ENCODE results near the gene CLDN5.
A peak's percentile ranks its signal among the peaks of the same experiment; 100 is the strongest.

The CLDN5 gene

GRCh38 chr22:19522881-19523239, 1.4 kb downstream of the CLDN5 start:
- Mint-ChIP-seq H3K4me3 (peak overlapping the region; percentile 65), H3K27me3 (ENCODE audit: low read depth, poor library complexity) (peaks cover 68% of the 10 kb centered on the region), H3K36me3 (ENCODE audit: low read depth) (peaks cover 8% of the 10 kb centered on the region), H3K27ac (no peak overlapping the region), H3K4me1 (peaks cover 22% of the 10 kb centered on the region), H3K9me3 (no peaks in the 10 kb centered on the region)
- no peak for DNase-seq
- TF ChIP-seq, protein P1, sequence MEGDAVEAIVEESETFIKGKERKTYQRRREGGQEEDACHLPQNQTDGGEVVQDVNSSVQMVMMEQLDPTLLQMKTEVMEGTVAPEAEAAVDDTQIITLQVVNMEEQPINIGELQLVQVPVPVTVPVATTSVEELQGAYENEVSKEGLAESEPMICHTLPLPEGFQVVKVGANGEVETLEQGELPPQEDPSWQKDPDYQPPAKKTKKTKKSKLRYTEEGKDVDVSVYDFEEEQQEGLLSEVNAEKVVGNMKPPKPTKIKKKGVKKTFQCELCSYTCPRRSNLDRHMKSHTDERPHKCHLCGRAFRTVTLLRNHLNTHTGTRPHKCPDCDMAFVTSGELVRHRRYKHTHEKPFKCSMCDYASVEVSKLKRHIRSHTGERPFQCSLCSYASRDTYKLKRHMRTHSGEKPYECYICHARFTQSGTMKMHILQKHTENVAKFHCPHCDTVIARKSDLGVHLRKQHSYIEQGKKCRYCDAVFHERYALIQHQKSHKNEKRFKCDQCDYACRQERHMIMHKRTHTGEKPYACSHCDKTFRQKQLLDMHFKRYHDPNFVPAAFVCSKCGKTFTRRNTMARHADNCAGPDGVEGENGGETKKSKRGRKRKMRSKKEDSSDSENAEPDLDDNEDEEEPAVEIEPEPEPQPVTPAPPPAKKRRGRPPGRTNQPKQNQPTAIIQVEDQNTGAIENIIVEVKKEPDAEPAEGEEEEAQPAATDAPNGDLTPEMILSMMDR (IDR thresholded peaks at IDR 0.05): no peak

DNA sequence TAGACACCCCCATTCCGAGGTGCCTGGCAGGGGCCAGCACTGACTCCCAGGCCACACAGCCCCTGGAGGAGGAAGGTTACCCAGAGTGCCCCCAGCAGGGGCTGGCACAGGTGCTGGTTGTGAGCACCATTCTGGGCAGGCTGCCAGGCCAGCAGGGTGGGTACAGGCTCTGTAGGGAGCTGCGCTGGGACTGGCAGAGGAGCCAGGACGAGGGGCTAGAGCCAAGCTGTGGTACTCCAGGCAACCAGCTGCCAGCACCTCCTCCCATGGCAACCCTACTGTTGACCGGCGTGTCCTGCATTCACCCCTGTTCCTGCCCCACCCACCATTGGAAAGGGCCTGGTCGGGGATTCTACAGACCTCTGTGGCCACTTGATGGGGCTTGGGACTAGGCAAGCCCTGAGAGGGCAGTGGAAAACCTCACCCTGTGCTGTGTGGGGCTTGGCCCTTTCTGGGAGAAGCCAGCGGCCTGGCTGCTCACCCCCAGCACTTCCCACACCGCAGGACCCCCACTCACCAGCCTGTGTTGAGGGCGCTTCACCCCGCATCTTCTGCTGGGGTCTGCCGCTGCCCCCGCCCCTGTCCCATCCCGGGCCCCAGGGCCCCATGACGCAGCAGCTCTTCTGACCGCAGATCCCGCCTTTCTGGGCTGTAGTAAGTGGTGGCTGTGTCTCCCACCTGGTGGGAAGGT, 1.9 kb downstream of the CLDN5 start:
- H3K36me3 Mint-ChIP-seq (ENCODE audit: low read depth): peaks cover 8% of the 10 kb centered on the region
- H3K27ac Mint-ChIP-seq: no peak overlapping the region
- TF ChIP-seq, protein P1 (IDR thresholded peaks at IDR 0.05): no peak
- peak overlapping the region; percentile 65 for H3K4me3 Mint-ChIP-seq
- no peak for DNase-seq
- peaks cover 65% of the 10 kb centered on the region for H3K27me3 Mint-ChIP-seq (ENCODE audit: low read depth, poor library complexity)
- no peaks in the 10 kb centered on the region for H3K9me3 Mint-ChIP-seq
- H3K4me1 Mint-ChIP-seq: peaks cover 21% of the 10 kb centered on the region

DNA sequence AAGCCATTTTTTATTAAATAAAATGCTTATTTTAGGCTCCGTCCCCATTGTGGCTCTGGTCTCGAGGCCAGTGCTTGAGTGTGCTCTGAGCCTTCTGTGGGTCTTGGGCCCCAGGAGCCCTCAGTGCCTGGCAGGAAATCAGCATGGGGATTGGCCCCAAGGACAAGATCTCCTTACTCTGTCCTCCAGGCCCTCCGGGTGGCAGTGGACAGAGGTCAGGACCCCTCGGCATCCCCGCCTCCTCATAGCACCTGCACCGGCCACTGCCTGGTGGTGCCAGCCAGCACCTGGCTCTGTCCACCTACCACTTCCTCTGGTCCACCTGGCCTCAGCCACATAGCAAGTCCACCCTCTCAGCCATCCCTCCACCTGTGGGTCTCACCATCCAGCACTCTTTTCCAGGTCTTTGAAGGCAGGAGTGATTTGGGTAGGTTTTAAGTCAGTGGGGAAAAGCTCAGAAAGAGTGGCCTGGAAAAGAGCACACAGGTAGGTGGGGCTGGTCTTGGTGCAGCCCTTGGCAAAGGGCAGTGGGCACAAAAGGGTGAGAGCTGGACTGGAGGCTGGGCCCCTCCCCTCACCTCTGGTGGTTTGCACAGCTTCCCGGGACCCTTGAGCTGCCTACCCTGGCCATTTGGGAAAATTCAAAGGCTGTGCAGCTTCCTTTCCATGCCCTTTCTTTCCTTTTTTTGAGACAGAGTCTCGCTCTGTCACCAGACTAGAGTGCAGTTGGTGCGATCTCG, 3.5 kb downstream of the CLDN5 start:
- TF ChIP-seq, protein P1 (IDR thresholded peaks at IDR 0.05): no peak
- H3K9me3 Mint-ChIP-seq: no peaks in the 10 kb centered on the region
- H3K4me1 Mint-ChIP-seq: peaks cover 18% of the 10 kb centered on the region
- no peak overlapping the region for H3K4me3 Mint-ChIP-seq
- no peak overlapping the region for H3K27ac Mint-ChIP-seq
- DNase-seq: no peak
- H3K36me3 Mint-ChIP-seq (ENCODE audit: low read depth): peaks cover 9% of the 10 kb centered on the region
- peaks cover 51% of the 10 kb centered on the region for H3K27me3 Mint-ChIP-seq (ENCODE audit: low read depth, poor library complexity)

GRCh38 chr22:19520007-19520406, 4.2 kb downstream of the CLDN5 start:
- Mint-ChIP-seq H3K4me3 (no peak overlapping the region), H3K36me3 (ENCODE audit: low read depth) (peaks cover 13% of the 10 kb centered on the region), H3K9me3 (no peaks in the 10 kb centered on the region), H3K27me3 (ENCODE audit: low read depth, poor library complexity) (peaks cover 44% of the 10 kb centered on the region), H3K4me1 (peaks cover 17% of the 10 kb centered on the region), H3K27ac (no peak overlapping the region)
- no peak for DNase-seq
- TF ChIP-seq, protein P1 (IDR thresholded peaks at IDR 0.05): no peak

DNA sequence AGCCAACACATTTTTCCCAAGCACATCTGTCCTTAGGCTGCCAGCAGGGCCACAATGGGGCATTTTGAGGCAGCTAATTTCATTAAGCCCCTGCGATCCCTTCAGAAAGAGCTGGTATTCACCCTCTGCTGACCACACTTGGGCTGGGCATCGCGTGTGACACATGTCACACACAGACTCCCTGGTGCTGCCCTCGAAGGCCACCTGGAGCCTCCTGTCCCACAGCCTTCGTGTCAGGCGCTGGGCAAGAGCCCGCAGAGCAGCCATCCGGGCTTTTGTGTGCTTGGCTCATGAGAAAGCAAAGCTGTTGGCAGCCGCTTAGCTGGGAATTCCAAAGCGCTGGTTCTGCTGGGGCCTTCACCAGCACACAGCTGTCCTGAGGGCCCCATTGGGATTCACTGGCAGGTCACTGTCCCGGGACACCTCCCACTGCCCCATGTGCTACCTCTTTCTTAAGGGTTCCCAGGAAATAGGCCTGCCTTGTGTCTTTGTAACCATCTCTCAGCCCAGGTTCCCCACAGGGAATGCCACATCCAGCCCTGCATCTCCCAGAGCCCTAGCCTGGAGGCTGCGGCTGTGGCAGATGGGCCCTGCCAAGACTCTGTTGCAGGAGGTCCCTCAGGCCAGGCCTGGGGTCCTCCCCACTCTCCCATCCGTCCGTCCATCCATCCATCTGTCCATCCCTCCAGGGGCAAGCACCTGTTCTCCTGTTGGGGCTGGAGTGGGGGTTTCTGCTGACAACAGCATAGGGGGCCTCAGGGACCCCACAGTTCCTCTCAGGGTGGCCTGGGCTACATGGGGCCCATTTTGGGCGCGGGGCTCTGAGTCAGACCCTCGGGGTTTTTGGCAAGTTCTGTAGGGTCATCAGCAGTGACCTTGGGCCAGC, 4.9 kb downstream of the CLDN5 start:
- H3K27me3 Mint-ChIP-seq (ENCODE audit: low read depth, poor library complexity): peaks cover 37% of the 10 kb centered on the region
- H3K4me3 Mint-ChIP-seq: no peak overlapping the region
- no peak for DNase-seq
- H3K9me3 Mint-ChIP-seq: no peaks in the 10 kb centered on the region
- peak overlapping the region; percentile 93 for H3K27ac Mint-ChIP-seq
- peaks cover 13% of the 10 kb centered on the region for H3K4me1 Mint-ChIP-seq
- H3K36me3 Mint-ChIP-seq (ENCODE audit: low read depth): peaks cover 18% of the 10 kb centered on the region
- TF ChIP-seq, protein P1 (IDR thresholded peaks at IDR 0.05): no peak

Data from nephron progenitor cell (in vitro differentiated cells).